Activated T-helper 1 cell treated with anti-CD3 and anti-CD28 coated beads, Interleukin-2, amount 50 U/mL, for 16 hours (primary cell): Measurements from ENCODE around the gene PLCB3.
A peak's percentile ranks its signal among the peaks of the same experiment; 100 is the strongest.
"Not testable (repeated sequence)": the region's sequence is repeated elsewhere in the genome, so short reads cannot be mapped to it uniquely, and the experiment has no call there.

ENCODE experiments used
- DNase-seq, 2 donors: peaks; one replicate each; pipeline ENCODE4 v3.0.0-alpha.2; 2020; ENCODE audit warnings: low read depth in 1 of 2, low spot score in 1 of 2

The PLCB3 gene

GRCh38 chr11:64235437-64236161 lies 15.7 kb upstream of the PLCB3 start:
- DNase-seq: no peak

GRCh38 chr11:64237484-64237951 lies 13.8 kb upstream of the PLCB3 start:
- DNase-seq: no peak

GRCh38 chr11:64238076-64238475 lies 13.3 kb upstream of the PLCB3 start:
- DNase-seq: no peak

GRCh38 chr11:64238999-64239398 lies 12.3 kb upstream of the PLCB3 start:
- no peak for DNase-seq

- no peak for DNase-seq
These were observed 11.5 kb upstream of the PLCB3 start for GRCh38 chr11:64239662-64240434.

GRCh38 chr11:64240435-64241240 lies 10.7 kb upstream of the PLCB3 start, which contains the start of gene FKBP2:
TSS of gene FKBP2 (plus strand) at chr11:64241095. CDS start at chr11:64242388, 1,293 bp downstream.
- peak; percentile 94 to 98 for DNase-seq

- DNase-seq: peak; percentile 99
These were observed 10.2 kb upstream of the PLCB3 start for GRCh38 chr11:64241241-64241490.

GRCh38 chr11:64241491-64242374 lies 9.6 kb upstream of the PLCB3 start:
- DNase-seq: no peak

GRCh38 chr11:64243236-64243854 lies 8.0 kb upstream of the PLCB3 start:
- DNase-seq: no peak

GRCh38 chr11:64244107-64244506 lies 7.2 kb upstream of the PLCB3 start:
- DNase-seq: no peak

- no peak for DNase-seq
These were observed 6.4 kb upstream of the PLCB3 start for GRCh38 chr11:64244966-64245365.

- DNase-seq: peak in 1 of 2 donors; percentile 40
These were observed 5.9 kb upstream of the PLCB3 start for GRCh38 chr11:64245401-64245796.

GRCh38 chr11:64245797-64246620 lies 5.3 kb upstream of the PLCB3 start:
- peak; percentile 39 to 63 for DNase-seq

GRCh38 chr11:64246621-64246870 lies 4.8 kb upstream of the PLCB3 start:
- not testable (repeated sequence) for DNase-seq

- DNase-seq: peak; percentile 62 to 71
These were observed 4.2 kb upstream of the PLCB3 start, which contains the start of gene PPP1R14B for GRCh38 chr11:64246871-64247728. TSS of gene PPP1R14B (minus strand) at chr11:64246943. CDS start at chr11:64246673, 270 bp downstream.

- no peak for DNase-seq
These were observed 3.4 kb upstream of the PLCB3 start for GRCh38 chr11:64247729-64248531.

GRCh38 chr11:64248578-64248977 lies 2.8 kb upstream of the PLCB3 start:
- no peak for DNase-seq

- DNase-seq: no peak
These were observed 2.3 kb upstream of the PLCB3 start for GRCh38 chr11:64249038-64249437.
